BE2C (cell line): ENCODE measurements around the gene LRRC10B.

Experiments used
- DNase-seq: peaks from one replicate; pipeline ENCODE4 v3.0.0-alpha.2; 2020
- H3K27me3 ChIP-seq: fragments of 250-450 bp; sonication (Bioruptor Pico); 2 replicates; pipeline ENCODE4 v1.5.1; 2020; ENCODE audit warnings: mild to moderate bottlenecking
- H3K36me3 ChIP-seq: fragments of 250-450 bp; sonication (Bioruptor Pico); 2 replicates; pipeline ENCODE4 v1.5.1; 2020; ENCODE audit warnings: mild to moderate bottlenecking
- H3K4me1 ChIP-seq: fragments of 250-450 bp; sonication (Bioruptor Pico); 2 replicates; pipeline ENCODE4 v1.5.1; 2020
- H3K4me3 ChIP-seq: 2 replicates; pipeline ENCODE4 v1.5.1; 2011; ENCODE audit warnings: low read depth, low read length
- H3K9me3 ChIP-seq: fragments of 250-450 bp; sonication (Bioruptor Pico); 2 replicates; pipeline ENCODE4 v1.5.1; 2020
- TF ChIP-seq, protein P1 (sequence below): IDR thresholded peaks from 2 replicates; pipeline ENCODE4 v1.5.1; 2012; ENCODE audit warnings: mild to moderate bottlenecking, low read depth, low read length

The LRRC10B gene

DNA sequence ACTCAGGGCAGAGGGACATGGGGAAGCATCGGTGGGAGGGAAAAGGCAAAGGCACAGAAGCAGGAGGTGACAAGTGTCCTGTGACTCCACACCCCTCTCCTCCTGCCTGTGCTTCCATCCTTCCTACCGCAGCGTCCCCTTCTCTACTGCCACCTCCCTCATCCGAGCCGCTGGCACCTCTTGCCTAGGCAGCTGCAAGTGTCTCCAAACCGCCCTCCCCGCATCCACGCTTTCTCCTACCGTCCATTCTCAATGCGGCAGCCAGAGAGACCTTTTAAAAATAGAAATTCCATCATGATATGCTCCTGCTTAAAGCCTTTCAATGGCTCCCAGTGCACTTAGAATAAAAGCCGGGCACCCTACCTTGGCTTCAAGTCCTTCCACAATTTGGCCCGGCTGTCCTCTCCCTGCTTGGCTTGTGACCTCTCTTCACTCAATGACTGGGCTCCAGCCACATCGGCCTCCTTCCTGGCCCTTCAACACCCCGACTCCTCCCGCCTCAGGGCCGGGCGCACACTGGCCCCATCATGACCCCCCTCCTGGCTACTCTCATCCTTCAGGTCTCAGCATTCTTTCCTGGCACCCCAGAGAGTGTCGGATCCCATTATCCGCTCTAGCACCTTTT, 16.5 kb downstream of the LRRC10B start:
- no peaks in the 10 kb centered on the region for H3K9me3 ChIP-seq
- TF ChIP-seq, protein P1, sequence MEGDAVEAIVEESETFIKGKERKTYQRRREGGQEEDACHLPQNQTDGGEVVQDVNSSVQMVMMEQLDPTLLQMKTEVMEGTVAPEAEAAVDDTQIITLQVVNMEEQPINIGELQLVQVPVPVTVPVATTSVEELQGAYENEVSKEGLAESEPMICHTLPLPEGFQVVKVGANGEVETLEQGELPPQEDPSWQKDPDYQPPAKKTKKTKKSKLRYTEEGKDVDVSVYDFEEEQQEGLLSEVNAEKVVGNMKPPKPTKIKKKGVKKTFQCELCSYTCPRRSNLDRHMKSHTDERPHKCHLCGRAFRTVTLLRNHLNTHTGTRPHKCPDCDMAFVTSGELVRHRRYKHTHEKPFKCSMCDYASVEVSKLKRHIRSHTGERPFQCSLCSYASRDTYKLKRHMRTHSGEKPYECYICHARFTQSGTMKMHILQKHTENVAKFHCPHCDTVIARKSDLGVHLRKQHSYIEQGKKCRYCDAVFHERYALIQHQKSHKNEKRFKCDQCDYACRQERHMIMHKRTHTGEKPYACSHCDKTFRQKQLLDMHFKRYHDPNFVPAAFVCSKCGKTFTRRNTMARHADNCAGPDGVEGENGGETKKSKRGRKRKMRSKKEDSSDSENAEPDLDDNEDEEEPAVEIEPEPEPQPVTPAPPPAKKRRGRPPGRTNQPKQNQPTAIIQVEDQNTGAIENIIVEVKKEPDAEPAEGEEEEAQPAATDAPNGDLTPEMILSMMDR: no peak
- H3K27me3 ChIP-seq: no peaks in the 10 kb centered on the region
- no peak for DNase-seq
- H3K36me3 ChIP-seq: no peaks in the 10 kb centered on the region
- H3K4me3 ChIP-seq: no peak overlapping the region
- peaks cover 15% of the 10 kb centered on the region for H3K4me1 ChIP-seq

DNA sequence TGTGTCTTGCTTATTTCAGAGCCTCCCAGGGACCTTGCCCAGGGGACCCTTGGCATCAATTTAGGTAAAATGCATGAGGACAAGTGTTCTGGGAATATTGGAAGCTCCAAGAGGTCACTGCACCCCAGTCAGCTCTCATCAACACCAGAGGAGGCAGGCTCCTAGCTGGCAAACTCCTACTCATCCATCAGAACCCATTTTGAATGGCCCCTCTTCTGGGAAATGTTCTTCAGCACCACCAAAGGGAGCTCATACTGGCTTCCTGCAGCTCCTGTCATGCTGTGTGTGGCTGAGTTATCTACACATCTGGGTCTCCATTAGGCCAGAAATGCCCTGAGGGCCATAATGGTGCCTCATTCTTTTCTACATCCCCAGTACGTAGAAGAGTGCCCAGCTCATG, 17.7 kb downstream of the LRRC10B start:
- no peaks in the 10 kb centered on the region for H3K36me3 ChIP-seq
- peaks cover 26% of the 10 kb centered on the region for H3K4me1 ChIP-seq
- TF ChIP-seq, protein P1: no peak

DNA sequence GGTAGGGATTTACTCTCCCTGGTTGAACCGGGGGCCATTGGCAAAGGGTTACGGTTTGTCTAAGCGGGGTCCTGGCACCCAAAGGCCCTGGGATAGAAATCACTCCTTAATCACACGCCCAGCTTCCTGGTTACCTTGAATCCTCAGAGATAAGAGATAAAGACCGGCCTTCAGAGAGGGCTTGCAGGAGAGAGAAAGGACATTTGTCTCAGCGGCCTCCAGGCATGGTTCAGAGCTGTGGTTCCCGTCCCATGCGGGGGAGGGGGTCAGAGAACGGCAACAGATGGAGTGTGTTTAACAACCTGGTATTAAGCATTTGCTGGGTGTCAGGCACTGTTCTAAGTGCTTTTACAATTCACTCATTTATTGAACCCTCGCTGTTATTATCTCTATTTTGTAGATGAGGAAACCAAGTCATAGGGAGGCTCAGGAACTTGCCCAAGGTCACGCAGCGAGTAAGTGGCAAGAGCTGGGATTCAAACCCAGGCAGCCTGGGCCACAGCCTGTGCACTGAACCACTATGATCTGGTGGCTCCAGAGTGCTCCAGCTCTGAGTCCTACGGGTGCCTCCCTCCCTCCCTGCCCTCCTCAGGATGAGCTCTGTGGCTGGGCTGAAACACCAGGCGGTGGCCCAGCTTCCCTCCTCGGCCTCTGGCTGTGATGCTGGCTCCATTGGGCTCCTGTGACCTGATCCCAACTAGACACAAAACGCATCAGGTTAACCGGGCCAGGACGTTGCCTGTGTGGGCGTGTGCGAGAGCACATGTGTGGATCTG, 18.6 kb downstream of the LRRC10B start:
- Histone ChIP-seq H3K9me3 (no peaks in the 10 kb centered on the region), H3K4me1 (peaks cover 27% of the 10 kb centered on the region), H3K27me3 (no peaks in the 10 kb centered on the region), H3K36me3 (no peaks in the 10 kb centered on the region), H3K4me3 (no peak overlapping the region)
- no peak for DNase-seq
- TF ChIP-seq, protein P1: no peak

More for the DNA sequence above, 17.7 kb downstream of the LRRC10B start:
- Histone ChIP-seq H3K27me3 (no peaks in the 10 kb centered on the region), H3K9me3 (no peaks in the 10 kb centered on the region), H3K4me3 (no peak overlapping the region)
- DNase-seq: no peak

DNA sequence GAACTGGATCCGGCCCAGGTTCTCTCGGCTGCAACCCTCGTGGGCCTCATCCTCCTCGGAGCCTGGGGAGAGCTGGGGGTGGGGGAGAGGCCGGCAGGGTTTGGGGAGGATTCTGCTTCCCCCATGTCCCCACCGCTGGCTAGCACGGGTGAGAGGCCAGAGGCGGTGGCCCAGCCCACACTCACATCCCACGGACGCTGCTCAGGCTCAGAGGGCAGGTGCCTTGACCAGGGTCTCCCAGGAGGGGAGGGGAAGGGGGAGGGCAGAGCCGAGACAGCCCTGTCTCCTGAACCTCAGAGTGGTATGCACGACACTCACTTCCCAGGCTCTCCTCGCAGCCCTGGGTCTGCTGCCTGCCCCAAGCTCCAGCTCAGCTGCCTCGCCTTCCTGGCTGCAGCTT, 19.6 kb downstream of the LRRC10B start:
- H3K36me3 ChIP-seq: no peaks in the 10 kb centered on the region
- no peak overlapping the region for H3K4me3 ChIP-seq
- TF ChIP-seq, protein P1: no peak
- H3K4me1 ChIP-seq: peaks cover 27% of the 10 kb centered on the region
- no peak for DNase-seq
- H3K27me3 ChIP-seq: no peaks in the 10 kb centered on the region
- no peaks in the 10 kb centered on the region for H3K9me3 ChIP-seq

DNA sequence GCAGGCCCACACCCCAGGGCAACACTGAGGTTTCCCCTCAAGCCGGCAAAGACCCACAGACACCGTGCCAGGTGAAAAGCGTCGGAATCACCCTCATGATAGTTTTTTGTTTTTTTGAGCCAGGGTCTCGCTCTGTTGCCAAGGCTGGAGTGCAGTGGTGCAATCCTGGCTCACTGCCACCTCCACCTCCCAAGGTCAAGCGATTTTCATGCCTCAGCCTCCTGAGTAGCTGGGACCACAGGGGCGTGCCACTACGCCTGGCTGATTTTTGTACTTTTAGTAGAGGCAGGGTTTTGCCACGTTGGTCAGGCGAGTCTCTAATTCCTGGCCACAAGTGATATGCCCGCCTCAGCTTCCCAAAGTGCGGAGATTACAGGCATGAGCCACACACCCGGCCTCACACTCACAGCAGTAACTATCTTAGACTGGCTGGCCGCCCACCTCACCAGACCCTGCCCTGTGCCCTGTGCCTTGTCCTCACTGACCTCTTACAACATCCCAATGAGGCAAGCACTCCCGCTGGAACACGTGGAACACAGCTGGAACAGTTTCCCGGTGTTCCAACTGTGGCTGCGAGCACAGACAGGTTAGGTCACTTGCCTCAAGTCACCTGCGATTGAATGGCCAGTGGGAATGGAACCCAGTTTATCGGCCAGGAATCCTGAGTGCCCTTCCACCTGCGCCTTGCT, 21.1 kb downstream of the LRRC10B start:
- Histone ChIP-seq H3K9me3 (no peaks in the 10 kb centered on the region), H3K4me3 (no peak overlapping the region), H3K27me3 (no peaks in the 10 kb centered on the region), H3K4me1 (peaks cover 27% of the 10 kb centered on the region), H3K36me3 (no peaks in the 10 kb centered on the region)
- no peak for DNase-seq
- TF ChIP-seq, protein P1: no peak
